Midbrain (tissue), 1 donor: ENCODE measurements around the gene RASAL2.
"Not testable (repeated sequence)": the region's sequence is repeated elsewhere in the genome, so short reads cannot be mapped to it uniquely, and the experiment has no call there.

ENCODE experiments used
- DNase-seq: peaks from one replicate; lab custom pipeline; 2025; lab: John Stamatoyannopoulos, UW

Gene RASAL2

DNA sequence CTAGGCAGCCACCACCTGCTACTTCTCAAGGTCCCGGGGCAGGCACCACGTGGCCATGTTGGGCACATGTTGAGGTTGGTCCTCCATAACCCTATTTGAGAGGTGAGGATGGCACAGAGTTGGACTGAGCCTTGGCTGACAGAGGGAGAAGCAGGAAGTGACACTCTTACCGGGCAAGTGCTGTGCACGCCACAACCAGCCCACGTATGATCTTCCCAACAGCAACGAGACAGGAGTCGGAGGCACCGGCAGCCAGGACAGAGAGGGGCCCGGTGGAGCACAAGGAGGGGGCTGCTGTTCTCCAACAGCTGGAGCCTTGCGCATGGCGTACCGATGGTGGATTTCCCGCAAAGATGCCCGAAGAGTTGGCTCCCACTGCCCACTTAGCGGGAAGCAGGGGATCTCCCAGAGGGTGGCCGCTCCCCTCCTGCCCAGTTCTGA is 399.4 kb downstream of the RASAL2 start:
- no peak for DNase-seq

DNA sequence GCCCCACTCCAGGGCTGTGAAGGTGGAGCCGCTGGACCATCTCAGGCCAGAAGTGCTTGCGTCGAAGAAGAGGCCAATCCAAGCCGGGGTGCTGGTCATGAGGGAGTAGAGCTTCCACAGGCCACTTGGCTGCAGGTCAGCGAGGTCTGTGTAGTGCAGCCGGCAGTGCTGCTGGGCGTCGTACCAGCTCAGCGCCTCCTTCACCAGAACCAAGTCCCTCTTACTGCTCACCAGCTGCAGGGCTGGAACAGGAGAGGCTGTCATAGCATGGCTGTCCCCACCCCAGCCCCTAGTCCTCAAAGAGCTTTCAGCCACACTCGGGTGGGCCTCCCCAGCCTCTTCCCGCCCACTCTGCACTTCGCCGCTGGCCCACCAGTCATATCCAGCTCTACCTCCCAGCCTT is 400.7 kb downstream of the RASAL2 start:
- DNase-seq = no peak

DNA sequence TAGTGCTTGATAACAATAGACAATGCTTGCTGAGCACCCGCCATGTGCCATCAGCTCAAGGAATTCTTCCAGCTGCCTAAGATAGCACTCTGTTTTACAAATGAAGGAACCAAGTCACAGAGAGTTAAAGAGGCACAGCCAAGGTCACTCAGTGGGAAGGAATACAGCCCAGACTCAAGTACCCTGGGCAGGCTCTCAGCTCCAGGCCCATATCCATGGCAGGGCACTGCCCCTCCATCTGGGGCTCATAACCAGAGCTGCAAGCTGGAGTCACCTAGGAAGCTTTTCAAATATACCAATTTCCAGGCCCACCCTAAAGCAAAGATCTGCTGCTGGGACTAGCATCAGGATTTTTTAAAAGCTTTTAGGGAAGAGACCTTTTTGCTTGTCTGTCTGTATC is 401.3 kb downstream of the RASAL2 start:
- DNase-seq = no peak

DNA sequence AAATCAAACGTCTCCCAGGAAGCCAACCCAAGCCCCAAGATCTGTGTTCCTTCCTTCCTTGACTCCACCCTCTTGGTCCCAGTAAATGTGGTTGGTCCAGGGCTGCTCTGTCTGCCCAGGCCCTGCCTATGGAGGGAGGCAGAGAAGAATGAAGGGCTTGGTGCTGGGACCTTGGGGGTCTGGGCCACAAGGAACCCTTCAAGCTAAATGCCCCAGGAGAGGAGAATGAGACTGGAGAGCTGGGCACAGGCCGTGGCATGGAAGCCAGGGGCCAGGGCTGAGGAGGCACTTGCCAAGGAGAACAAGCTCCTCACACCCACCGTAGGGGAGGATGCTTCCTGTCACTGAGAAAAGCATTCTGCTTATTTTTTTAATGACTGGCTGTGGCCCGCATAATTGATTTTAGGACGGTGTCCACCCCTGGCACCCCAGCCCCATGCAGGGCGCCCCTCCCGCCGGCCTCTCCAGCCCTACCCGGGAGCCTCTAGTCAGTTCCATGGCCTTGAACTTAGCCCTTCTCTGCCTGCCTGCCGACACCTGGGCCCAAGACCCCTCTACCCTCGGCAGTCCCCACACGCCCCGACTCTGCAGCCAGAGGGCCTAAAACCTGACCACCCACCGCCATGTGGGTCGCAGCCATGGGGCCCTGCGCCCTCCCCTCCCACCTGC is 402.0 kb downstream of the RASAL2 start:
- no peak for DNase-seq

DNA sequence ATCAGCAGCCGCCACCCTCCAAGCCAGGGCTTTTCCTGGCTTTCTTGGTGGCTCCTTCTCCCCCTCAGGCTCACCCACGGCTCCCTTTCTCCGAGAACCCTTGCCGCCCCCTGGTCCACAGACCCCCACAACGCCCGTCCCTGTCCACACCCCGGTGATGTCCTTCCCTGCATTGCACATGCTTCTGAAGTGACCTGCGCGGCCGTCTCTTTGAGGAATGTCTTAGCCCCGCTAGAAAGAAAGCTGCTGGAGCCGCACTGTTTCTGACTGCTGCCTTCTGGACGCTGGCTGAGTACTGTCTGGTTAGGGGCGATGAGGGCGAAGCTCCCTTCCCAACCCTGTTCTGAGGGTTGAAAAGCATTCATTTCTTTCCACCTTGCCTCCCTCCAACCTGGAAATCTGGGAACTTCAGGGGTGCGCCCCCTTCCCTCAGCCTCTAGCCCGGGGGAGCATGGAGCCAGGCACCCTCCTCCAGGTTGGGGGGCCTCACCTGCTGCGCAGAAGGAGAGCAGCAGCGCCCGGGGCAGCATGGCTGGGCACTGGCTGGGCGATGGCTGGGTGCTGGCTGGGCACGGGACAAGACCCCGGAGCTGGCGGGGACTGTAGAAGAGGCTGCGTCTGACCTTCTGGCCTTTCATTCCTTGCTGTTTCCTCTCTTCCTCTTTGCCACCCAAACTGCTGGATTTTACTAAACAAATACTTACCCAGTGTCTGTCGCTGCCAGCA is 402.7 kb downstream of the RASAL2 start, which contains the start of gene CLEC20A:
Gene CLEC20A (minus strand): TSS at position 555 of the 726 bp plus-strand sequence. CDS start 25 bp downstream, at position 530.
- DNase-seq = no peak

DNA sequence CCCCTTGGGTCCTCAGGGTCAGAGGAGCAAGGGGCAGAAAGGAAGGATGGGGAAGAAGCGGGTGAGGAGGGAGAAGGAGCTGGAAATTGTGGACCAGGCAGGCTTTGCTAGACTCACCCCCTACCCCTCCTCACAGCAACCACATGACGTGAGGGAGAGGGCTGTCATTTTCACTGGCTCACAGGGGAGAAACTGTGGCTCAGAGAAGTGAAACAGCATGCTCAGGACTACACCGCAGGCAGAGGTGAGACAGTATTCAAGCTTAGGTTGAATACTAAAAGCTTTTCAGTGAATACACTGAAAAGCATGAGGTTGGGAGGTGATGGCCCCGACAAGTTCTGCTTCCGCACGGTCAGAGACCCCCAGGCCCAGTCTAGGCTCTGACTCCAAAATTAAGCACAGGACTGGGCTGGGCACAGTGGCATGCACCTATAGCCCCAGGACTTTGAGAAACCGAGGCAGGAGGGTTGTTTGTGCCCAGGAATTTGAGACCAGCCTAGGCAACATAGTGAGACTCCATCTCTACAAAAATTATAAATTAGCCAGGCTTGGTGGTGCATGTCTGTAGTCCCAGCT is 404.1 kb downstream of the RASAL2 start:
- DNase-seq = no peak

DNA sequence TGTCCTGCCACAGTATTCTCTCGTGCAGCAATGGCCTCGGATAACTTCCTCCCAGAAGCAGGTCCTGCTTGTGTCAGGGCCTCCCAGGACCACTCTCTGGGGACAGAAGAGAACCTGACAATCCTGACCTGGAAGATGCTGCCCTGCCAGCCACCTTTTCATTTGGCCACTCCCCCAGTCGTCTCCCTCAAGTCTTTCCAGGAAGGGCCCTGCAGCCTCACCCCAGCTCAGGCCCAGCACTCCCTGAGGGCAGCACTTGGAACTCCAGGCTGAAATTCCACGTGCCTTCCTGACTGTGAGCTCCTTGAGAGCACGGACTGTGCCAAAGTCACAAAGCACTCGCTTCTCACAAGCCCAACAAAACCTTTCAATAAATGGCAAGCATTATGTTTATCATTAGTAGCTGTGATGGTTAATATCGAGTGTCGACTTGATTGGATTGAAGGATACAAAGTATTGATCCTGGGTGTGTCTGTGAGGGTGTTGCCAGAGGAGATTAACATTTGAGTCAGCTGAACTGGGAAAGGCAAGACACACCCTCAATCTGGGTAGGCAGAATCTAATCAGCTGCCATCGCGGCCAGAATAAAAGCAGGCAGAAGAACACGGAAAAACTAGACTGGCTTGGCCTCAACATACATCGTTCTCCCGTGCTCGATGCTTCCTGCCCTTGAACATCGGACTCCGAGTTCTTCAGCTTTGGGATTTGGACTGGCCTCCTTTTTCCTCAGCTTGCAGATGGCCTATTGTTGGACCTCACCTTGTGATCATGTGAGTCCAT is 405.2 kb downstream of the RASAL2 start:
- DNase-seq = no peak

DNA sequence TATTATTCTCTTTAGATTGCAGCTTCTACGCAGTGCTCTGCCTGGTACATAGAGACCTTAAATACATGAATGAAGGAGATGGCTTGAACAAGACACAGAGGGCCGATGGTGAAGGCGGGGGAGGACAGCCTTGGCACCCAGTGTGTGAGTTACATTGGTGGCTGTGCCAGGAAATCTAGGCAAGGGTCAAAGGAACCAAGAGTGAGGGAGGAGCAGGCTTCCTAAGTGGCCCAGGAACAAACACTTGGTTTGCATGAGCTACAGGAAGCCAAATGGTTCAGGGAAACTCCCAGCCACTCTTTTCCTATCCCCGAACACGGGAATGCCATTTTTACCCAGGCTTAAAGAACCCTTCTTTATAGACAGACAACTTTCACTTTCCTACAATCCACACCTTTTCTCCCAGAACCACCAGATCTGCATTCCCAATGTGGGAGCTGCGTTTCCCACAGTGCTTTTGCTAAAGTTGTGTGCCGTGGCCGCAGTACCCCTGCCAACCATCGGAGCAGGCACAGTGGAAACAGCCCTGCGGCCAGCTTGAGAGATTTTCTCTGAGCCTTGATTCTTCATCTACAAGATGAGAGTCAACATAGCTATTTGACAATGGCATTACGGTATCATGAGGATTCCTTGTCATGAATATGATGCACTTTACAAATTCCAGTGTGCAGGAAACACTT is 406.3 kb downstream of the RASAL2 start:
- no peak for DNase-seq

DNA sequence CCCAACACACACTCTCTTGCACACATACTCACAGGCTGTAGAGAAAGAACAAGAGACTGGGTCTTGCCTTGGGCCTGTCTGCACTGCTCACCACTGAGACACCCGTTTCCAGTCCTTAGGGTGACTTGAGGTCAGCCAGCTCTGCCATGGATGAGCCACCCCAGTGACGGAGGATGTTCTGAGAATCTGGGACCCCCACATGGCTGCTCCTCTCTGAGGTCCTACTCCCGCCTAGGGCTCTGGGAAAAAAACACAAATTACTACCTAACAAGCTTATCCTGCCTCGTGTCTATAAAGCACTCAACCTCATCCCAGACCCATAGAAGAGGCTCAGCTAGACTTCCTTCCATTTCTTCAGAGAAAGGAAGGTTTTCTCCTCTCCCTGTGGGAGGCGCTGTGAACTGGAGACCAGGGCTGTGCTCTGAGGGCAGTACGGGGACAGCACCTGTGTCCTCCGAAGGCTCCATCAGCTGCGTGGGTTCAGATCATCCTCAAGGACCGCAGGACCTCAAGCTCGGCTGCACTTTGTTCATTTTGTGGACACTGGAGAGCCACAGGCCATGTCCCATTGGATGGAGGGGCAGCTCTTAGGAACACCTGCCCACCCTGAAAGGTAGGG is 407.1 kb downstream of the RASAL2 start:
- DNase-seq = no peak

DNA sequence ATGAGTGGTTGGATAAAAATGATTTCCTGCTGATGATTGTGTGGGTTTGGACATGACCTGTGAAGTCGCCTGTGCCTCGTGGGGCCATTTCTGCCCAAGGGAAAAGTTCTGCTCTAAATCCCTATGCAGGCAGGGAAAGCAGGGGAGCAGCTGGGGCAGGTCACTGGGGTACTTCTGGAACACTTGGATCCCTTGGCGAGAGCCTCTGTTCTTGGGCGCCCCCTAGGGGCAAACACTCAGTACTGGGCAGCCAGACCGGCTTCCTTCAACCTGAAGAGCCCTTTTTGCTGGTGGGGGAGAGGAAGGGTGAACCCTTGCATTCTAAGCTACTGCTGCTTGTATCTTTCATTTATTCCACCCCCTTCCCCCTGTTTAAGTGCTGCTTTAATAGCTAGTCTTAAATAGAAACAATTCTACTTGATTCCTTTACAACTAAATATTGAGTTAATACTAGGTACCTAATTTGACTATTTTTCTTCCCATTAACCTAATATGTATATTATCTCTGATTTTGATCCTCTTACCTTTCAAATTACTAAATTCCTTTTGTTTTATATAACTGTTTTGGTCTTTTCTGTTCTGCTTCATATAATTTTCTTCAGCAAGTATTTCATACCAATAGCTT is 407.9 kb downstream of the RASAL2 start:
- DNase-seq = peak; percentile 70

DNA sequence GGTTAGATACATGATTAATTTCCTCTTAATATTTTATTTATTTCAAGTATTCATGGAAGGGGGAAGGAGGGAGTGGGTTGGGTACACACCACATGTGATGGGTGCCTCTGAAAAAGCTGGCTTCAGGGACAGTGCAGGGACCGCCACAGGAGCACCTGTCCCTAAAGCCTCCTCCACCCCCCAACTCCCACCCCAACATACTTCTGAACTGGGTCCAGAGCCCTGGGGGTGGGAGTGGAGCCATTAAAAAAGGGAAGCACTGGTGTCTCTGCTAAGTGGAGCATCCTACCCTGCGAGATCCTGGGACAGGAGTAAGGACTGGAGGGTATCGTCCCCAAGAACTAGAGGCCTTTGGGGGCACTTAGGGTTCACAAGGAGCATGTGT is 408.4 kb downstream of the RASAL2 start:
- no peak for DNase-seq

DNA sequence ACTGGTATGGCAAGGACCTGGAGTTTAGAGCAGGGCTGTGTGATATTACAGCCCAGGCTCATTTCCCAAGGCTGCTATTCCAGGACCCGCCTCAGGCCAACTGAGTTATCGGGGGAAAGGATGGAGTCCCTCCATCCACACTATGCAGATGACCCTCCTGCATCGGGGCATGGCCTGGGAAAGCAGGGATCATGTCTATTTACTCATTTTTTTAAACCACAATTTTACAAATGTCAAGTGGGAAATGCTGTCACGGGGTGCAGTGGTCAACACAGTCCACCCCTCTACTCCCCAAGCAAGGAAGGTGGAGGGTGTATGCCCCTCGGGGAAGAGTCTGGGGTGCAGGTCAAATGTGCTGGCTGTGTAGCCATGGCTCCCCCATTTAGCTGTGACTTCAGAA is 409.0 kb downstream of the RASAL2 start:
- no peak for DNase-seq

DNA sequence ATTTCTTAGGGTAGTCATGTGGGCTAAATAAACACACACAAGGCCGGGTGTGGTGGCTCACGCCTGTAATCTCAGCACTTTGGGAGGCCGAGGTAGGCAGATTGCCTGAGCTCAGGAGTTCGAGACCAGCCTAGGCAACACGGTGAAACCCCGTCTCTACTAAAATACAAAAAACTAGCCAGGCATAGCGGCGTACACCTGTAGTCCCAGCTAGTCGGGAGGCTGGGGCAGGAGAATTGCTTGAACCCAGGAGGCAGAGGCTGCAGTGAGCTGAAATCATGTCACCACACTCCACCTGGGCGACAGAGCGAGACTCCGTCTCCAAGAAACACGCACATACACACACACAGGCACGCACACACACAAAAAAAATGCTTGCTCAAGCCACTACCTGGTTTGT is 409.4 kb downstream of the RASAL2 start:
- not testable (repeated sequence) for DNase-seq

DNA sequence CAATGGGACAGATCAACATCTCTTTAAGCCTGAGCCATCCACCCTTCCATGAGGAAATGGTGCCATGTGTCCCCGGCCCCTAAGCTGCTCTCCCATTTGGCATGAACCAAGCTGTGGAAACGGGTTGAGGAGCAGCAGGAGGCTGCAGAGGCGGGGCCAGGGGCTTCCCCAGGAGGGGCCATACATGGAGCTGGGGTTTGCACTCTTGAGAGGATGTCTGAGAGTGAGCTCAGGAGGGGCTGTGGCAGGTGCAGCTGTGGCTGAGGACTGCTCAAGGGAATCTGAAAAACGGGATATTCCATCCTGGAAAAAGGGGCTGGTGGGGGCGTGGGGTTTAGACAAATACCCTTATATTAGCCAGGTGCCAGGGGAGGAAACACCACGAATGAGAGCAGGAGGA is 409.9 kb downstream of the RASAL2 start:
- no peak for DNase-seq

DNA sequence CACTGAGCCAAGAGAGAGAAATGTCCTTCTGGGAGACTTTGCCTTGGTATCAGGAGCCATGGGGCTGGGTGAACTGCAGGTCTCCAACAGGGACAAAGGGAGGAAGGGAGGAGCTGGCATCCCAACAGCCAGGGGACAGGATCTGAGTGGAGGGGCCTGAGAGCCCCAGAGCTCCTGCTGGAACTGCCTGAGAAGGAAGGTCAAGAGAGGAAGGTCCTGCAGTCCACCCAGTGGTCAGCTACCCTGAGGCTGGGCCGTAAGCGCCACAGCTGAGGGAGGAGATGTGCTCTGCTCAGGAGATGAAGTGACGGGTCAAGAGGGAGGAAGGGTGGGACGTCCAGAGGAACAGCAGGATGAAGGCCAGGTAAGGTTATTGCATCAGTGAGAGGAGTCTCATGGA is 410.4 kb downstream of the RASAL2 start:
- DNase-seq = no peak

DNA sequence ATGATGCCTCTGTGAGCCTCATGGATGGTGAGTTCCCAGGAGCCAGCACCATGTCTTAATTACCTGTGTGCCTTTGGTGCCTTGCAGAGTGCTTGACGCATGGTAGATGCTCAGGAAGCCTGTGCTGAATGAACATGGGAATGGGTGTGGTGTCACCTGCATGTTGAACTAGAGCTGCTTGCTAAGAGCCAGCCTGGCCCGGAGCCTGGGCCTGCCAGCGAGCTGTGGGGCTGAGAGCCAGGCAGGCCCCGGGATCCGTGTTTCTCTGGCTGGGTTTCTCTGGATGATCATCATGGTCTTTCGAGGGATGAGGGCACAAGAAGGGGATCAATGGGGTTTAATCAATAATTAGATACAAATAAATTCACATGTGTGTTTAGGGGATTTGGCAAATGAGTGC is 412.3 kb downstream of the RASAL2 start:
- no peak for DNase-seq

DNA sequence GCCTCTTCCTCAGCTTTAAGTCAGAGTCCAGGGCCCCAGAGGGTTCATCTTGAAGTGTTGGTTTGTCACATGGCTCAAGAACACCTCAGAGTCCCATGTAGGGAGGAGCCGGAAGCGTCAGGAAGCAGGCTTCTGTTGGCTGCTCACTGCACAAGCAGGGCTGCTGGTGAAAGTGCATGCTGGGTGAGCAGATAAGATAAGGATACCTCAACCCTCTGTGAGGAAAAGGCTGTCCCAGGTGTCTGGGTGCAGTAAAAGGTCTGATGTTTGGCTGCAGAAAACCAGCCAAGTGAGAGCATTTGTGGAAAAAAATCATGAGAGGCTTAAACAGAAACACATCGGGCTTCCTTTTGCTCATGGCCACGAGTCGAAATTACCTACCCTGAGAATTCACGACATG is 412.8 kb downstream of the RASAL2 start:
- DNase-seq = no peak

DNA sequence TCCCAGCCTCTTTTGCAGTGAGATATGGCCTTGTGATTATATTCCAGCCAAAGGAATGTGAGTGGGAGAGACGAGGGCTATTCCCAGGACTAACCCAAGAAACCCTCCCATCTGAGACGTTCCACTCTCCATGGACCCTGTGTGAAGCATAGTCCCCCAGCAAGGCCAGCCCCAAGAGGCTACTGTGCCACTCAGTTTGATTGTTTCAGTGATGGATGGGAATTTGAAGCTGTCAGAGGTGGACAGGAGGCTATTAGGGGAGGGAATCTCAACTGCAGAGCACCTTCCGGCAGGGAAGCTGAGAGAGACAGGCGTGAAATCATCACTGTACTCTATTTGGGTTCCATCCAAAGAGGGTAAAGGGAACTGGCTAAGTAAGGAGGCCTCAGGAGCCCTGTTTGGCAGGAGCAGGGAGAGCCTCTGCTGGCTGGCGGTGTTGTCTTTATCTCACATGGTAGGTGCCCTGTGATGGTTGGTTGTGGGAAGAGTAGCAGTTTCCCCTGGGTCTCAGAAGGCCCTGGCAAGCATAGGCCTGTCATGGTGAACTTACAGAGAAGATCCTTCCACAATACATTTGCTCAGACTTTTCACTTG is 415.6 kb downstream of the RASAL2 start:
- no peak for DNase-seq

DNA sequence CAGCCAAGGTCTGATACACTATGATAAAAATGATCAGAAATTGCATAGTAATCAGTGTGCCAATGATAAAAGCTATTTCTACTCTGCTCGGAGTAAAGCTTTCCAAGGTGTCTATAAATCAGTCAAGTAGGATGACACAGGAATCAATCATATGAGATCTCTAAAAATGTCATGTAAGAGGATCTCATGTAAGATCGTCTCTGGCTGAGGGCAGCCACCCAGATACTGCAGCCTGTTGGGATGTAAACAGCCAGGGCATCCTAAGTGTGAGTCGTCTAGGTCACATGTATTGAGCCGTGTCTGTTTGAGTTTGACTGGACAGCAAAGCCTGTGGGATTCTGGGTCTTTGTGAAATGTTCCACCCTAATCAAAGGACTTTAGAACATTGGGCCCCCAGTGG is 416.3 kb downstream of the RASAL2 start:
- no peak for DNase-seq

DNA sequence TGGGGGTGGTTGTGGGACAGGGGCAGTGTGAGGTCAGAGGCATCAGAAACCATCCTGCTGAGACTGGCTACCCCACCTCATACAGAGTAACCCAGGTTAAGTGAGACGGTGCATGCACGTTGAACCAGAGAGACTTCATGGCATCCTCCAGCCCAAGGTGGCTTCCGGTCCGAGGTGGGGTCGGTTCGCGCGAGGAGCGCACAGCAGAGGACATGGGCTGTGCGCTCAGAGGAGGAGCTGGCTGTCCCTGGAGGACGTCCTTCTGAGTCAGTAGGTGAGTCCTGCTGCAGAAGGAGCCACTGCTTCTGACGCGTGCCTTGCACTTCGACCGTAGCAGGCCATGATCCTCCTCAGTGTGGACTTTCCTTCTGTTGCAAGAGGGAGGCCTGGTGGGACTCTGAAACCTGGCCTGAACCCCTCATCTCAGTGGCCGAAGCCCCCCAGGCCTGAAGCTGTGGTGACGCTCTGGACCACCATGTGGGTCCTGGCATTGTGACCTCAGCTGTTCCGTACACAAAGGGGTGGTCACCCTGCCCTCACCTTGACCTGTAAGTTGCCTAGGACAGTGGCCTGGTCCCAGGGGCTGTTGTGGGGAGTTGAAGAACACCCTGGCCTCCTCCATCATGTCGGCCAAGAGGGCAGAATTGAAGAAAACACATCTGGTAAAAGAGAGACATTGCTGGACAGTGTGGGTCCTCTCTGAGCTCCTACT is 418.8 kb downstream of the RASAL2 start, which contains the start of gene TEX35:
Gene TEX35 (plus strand): TSS at position 544 of the 712 bp plus-strand sequence. CDS start 80 bp downstream, at position 624.
- DNase-seq = no peak
